ENCODE measurements around the gene HOMER1.
"Not testable (repeated sequence)": the region's sequence is repeated elsewhere in the genome, so short reads cannot be mapped to it uniquely, and the experiment has no call there.

Gene HOMER1

GRCh38 chr5:79418276-79418675 lies 95.7 kb downstream of the HOMER1 start:
- DNase-seq (ENCODE audit: low read depth in 2 of 2): no peak

GRCh38 chr5:79417495-79417894 lies 96.4 kb downstream of the HOMER1 start:
- no peak for DNase-seq (ENCODE audit: low read depth in 2 of 2)

- DNase-seq (ENCODE audit: low read depth in 2 of 2): no peak
Measured at GRCh38 chr5:79416499-79416898, 97.4 kb downstream of the HOMER1 start.

- no peak for DNase-seq (ENCODE audit: low read depth in 2 of 2)
Measured at GRCh38 chr5:79413112-79413511, 100.8 kb downstream of the HOMER1 start.

- DNase-seq (ENCODE audit: low read depth in 2 of 2): no peak
Measured at GRCh38 chr5:79408028-79408427, 105.9 kb downstream of the HOMER1 start.

GRCh38 chr5:79407591-79407990 lies 106.3 kb downstream of the HOMER1 start:
- DNase-seq (ENCODE audit: low read depth in 2 of 2): no peak

GRCh38 chr5:79401216-79401615 lies 112.7 kb downstream of the HOMER1 start:
- no peak for DNase-seq (ENCODE audit: low read depth in 2 of 2)

GRCh38 chr5:79399046-79399445 lies 114.9 kb downstream of the HOMER1 start:
- DNase-seq (ENCODE audit: low read depth in 2 of 2): no peak

- DNase-seq (ENCODE audit: low read depth in 2 of 2): no peak
Measured at GRCh38 chr5:79397080-79397479, 116.9 kb downstream of the HOMER1 start.

GRCh38 chr5:79396265-79396664 lies 117.7 kb downstream of the HOMER1 start:
- no peak for DNase-seq (ENCODE audit: low read depth in 2 of 2)

- no peak for DNase-seq (ENCODE audit: low read depth in 2 of 2)
Measured at GRCh38 chr5:79395296-79395695, 118.6 kb downstream of the HOMER1 start.

GRCh38 chr5:79392776-79393175 lies 121.2 kb downstream of the HOMER1 start:
- DNase-seq (ENCODE audit: low read depth in 2 of 2): no peak

- DNase-seq (ENCODE audit: low read depth in 2 of 2): no peak
Measured at GRCh38 chr5:79386679-79387078, 127.3 kb downstream of the HOMER1 start.

GRCh38 chr5:79385126-79385525 lies 128.8 kb downstream of the HOMER1 start:
- DNase-seq (ENCODE audit: low read depth in 2 of 2): not testable (repeated sequence)

GRCh38 chr5:79378510-79379186 lies 135.3 kb downstream of the HOMER1 start:
- no peak for DNase-seq (ENCODE audit: low read depth in 2 of 2)

GRCh38 chr5:79357398-79357797 lies 156.5 kb downstream of the HOMER1 start:
- peak; percentile 16 to 21 for DNase-seq (ENCODE audit: low read depth in 2 of 2)

- DNase-seq (ENCODE audit: low read depth in 2 of 2): no peak
Measured at GRCh38 chr5:79349881-79350280, 164.1 kb downstream of the HOMER1 start.

- DNase-seq (ENCODE audit: low read depth in 2 of 2): no peak
Measured at GRCh38 chr5:79349047-79349446, 164.9 kb downstream of the HOMER1 start.

- peak; percentile 12 to 17 for DNase-seq (ENCODE audit: low read depth in 2 of 2)
Measured at GRCh38 chr5:79346420-79346824, 167.5 kb downstream of the HOMER1 start.

- DNase-seq (ENCODE audit: low read depth in 2 of 2): no peak
Measured at GRCh38 chr5:79333852-79334557, 179.9 kb downstream of the HOMER1 start.

GRCh38 chr5:79330071-79330470 lies 183.9 kb downstream of the HOMER1 start:
- no peak for DNase-seq (ENCODE audit: low read depth in 2 of 2)

GRCh38 chr5:79329453-79329852 lies 184.5 kb downstream of the HOMER1 start:
- no peak for DNase-seq (ENCODE audit: low read depth in 2 of 2)
